Renal cortical epithelial cell (primary cell): Measurements from ENCODE around the gene KIAA1958. TPM values are rescaled to one million over a fixed set of nuclear protein-coding genes. Genes with fewer than 3 reads are reported as not detected.
"Not testable (repeated sequence)": the region's sequence is repeated elsewhere in the genome, so short reads cannot be mapped to it uniquely, and the experiment has no call there.

Experiments used
- DNase-seq: peaks from one replicate; pipeline ENCODE4 v3.0.0-alpha.2; 2011; ENCODE audit warnings: low read depth
- total RNA-seq: library from RNA; depleted of rRNA; stranded (reverse); fragments of >200 nt; gene quantifications from 2 replicates; pipeline ENCODE4 v1.2.3, GENCODE V29; 2014

Gene KIAA1958
- total RNA-seq, 1 donor from 2014 or later = 21.8 TPM

DNA sequence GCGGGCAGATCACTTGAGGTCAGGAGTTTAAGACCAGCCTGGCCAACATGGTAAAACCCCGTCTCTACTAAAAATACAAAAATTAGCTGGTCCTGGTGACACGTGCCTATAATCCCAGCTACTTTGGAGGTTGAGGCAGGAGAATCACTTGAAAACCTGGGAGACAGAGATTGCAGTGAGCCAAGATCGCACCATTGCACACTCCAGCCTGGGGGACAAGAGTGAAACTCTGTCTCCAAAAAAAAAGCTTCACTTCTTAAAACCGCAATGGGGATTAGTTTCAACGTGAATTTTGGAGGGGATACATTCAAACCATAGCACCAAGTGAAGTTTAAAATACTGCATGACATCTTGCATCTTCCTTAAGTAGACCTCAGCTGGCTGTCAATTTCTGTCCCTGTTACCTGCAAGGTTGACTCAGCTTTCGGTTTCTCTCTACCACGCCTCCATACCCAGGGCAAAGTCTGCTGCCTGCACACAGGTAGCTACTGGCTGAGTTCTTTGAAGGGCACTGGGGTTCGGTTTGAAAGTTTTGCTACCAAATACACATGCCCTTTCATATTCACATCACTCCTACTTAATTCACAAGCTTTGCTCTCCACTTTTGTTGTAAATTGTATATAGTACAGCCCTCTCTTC, 69.3 kb downstream of the KIAA1958 start:
- no peak for DNase-seq

GRCh38 chr9:112556497-112557442, 70.1 kb downstream of the KIAA1958 start:
- peak; percentile 84 for DNase-seq

DNA sequence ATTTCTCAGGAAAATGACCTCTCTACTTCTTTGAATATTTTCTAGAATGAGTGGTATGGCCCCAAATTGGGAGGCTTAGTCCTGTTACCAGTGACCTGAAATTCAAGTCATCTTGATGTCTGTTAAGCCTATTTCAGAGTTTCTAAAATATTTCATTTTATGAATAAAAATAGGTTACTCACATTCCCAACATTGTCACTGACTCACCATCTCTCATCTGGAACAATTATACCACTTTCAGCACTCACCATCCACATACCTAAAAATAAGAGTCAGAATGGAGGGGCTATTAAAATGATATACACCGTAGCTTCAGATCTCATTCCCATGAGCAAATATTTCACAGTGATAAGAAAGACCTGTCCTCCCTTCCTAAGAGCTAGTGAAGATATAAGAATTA, 71.8 kb downstream of the KIAA1958 start:
- DNase-seq = peak; percentile 72

- DNase-seq = no peak
Observed at GRCh38 chr9:112558978-112559377, 72.4 kb downstream of the KIAA1958 start.

DNA sequence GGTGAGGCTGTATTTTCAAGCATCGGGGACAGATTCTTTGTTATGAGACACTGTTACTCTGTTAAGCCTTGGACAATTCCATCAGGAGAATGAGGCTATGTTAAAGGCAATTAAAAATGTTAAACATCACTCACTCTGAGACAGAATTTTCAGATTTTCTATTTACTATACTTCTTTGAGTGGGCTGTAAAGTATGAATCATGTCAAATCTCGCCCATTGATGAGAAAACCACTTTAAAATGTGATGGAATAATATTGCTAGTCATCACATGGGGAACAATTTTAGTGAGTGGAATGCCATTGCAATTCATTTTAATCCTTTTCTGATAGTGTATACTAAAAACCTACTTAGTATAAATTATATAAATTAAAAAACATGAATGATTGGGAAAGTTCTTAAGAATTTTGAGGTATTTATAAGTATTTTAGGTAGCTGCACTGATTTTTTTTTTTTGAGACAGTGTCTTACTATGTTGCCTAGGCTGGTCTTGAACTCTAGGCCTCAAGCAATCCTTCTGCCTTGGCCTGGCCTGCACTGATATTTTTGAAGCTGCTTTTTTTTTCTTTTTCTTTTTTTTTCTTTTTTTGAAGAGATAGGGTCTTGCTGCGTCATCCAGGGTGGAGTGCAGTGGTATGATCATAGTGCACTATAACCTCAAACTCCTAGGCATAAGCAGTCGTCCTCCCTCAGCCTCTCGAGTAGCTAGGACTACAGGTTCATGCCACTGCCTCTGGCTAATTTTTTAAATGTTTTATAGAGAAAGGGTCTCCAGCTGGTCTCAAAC, 73.2 kb downstream of the KIAA1958 start:
- no peak for DNase-seq

- DNase-seq = no peak
Observed at GRCh38 chr9:112562235-112562958, 75.8 kb downstream of the KIAA1958 start.

DNA sequence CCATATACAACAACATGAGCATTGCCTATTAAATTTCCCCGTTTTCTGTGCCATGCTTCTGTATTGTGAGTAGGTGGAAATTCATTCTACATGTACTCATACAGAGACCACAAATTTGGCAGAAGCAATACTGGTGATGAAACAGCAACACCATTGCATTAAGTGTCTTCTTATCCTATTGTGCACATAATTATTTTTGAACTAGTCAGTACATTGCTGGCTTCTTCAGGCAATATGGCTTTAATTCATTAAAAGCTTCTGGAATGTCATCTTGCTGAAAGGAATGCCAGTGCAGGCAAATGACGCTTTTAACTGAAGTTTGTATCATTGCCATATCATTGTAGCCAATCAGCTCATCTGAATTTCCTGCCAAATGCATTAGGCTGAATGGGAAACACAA, 82.6 kb downstream of the KIAA1958 start:
- DNase-seq = peak; percentile 44

- DNase-seq = peak; percentile 47
Observed at GRCh38 chr9:112570671-112571167, 84.1 kb downstream of the KIAA1958 start.

DNA sequence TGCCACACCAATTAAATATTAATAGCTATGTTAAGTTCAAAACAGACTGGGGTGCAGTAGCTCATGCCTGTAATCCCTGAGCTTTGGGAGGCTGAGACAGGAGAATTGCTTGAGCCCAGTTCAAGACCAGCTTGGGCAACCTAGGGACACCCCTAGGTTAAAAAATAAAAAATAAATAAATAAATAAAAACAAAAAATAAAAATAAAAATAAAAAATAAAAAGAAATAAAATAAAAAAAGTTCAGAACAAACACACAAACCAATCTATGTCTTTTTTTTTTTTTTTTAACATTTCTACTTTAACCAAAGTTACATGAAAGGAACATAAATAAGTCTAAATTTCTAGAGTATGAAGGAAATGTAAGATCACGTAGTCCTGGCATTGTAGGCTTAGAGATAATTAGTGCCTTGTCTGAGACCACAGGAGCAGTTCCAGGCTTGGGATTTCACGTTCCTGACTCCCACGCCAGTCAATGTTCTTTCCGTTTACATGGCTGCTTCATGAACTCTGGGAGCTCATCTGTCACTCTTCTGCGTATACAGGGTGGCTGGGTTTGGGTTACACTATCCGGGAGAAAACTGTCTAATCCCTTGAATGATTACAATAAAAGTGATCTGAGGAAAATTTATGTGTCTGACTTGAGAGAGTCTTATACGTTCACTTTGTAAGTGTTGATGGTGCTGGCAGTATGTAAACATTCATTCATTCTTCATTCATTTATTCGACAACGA, 85.2 kb downstream of the KIAA1958 start:
- DNase-seq = no peak

DNA sequence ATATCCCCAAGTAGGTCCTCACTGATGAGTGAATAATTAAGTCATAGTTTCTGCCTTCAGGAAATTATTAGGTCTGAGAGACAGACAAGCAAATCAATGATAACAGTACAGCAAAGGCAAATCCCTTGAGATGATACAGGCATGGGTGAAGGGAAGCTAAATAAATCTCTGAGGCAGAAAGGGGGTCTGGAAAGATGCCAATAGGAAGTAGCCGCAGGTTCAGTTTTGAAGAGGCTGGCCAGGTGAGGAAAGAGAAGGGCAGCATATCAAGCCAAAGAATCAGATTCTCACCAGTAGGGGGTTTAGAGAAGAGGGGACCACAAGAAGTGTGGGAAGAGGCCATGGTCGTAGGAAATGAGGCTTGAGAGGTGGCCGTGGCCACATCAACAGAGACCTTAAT, 85.8 kb downstream of the KIAA1958 start:
- DNase-seq = no peak

- no peak for DNase-seq
Observed at GRCh38 chr9:112574008-112574407, 87.4 kb downstream of the KIAA1958 start.

GRCh38 chr9:112575107-112575506, 88.5 kb downstream of the KIAA1958 start:
- no peak for DNase-seq

DNA sequence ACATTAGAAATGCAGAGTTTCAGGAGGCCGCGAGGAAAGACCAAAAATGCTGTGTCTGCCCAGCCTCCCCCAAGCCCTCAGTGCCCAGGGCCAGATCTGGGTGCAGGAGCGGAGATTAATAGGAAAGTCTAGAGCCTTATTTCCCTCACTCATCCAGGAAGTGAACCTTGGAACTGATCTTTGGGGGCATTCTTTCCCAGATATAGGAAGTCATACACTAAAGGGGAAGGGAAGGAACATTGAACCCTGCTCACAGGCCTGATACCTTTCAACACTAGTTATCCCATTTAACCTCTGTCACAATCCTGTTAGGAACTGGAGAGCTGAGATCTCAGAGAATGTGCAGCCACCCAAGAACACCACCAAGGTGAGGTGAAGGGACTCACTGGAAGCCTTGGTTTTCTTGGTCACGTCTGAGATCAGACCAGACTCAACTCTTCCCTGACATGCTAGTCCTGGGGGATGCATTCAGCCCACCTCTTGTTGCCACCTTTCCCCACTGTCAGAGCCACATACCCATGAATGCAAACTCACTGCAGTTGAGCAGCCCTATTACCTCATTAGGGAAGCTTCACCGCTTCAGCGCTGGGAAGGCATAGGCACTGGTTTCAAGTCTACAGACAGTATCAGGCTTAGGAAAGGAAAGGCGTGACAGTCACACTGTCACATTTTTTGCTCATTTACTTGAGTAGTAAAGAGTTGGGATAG, 95.0 kb downstream of the KIAA1958 start:
- DNase-seq = no peak

- no peak for DNase-seq
Observed at GRCh38 chr9:112582371-112583262, 96.0 kb downstream of the KIAA1958 start.

DNA sequence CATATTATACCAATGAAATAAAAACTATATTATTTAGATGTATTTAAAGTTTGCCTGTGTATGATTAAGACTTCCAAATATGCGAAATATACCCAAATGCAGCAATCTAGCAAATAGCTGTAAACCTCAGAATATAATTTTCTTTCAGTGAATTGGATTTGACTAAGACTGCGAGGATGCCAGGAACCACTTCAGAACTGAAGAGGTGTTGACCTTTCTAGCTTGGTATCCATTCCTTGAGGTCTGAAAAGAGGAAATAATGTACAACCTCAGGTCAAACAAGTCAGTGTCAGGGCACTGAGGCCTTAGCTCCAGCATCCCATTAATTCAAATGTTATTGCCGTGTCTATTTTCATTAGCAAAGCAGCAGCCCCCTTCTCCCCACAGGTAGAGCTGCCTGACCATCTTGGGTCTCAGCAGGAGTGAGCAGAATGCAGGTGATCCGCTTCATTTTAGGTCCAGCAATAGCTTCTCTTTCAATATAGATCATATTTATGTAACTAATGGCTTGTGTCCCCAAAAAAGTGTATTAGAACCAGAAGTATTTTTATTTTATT, 100.0 kb downstream of the KIAA1958 start:
- DNase-seq = no peak

DNA sequence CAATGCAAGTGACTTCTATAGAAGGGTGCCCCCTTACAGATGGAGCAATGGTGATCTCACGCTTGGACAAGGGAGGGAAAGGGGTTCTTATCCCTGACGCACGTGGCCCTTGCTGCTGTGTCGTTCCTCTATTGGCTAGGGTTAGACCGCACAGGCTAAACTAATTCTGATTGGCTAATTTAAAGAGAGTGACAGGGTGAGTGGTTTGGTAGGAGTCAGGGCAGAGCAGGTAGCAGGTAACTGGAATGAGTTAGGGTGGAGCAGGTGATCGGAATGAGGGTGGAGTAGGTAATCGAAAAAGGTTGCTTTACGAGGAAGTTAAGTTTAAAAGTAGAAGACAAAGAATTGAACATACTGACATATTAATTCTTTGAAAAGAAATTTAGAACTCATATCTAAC, 105.2 kb downstream of the KIAA1958 start:
- not testable (repeated sequence) for DNase-seq

DNA sequence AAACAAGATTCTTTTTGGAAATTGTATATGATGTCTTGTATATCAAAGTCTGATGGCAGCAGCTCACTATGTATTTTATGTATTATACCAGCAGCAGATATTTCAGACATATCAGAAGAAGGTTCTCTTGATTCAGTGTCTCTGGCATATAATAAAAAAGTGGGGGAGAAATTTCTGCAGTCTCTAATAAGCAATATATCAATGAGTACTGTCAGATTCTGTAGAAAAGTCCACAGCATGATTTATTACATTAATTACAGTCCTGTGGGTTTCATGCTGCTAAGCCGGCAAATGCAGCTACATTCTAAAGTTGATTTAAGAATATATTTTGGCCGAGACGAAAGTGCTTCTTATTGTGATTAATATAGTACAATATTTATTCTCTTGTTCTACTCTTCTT, 113.1 kb downstream of the KIAA1958 start:
- DNase-seq = no peak

DNA sequence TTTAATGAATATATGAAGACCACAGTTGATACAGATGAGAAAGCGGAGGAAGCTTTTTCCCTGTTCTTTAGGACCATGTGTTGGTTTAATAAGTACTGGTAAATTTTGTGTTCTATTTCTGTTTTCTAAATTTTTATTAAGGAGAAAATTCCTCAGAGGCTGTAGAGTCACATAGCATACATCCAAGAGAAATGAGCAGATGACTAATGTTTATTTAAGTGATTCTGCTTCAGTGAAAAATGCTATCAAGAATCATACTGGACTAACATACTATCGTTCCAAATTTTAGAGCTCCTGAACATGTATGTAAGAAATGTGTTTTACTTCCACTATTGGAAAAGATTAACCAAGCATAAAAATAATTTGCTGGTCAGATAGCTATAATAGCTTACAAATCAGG, 115.0 kb downstream of the KIAA1958 start:
- peak; percentile 47 for DNase-seq

DNA sequence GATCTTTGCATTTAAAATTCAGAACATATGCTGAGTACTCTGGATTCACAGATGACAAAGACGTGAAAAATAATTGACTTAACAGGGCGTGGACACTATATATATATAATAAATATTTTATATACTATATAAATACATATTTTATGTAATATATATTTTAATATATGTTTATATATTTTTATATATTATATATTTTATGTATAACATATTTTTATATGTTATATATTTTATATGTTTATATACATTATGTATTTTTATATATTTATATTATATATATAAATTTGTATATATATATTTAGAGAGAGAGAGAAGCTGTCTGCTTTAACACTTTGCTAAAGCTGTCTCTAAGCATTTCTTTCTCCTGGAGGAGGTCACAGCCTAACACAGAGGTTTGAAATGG, 118.2 kb downstream of the KIAA1958 start:
- DNase-seq = no peak
